WTC11 (cell line): Measurements from ENCODE around the gene MORN5.

Source experiments
- CBFB ChIP-seq: sonication (generic); formaldehyde crosslinking; IDR thresholded peaks from 2 replicates; pipeline ENCODE4 v1.8.1; 2022; ENCODE audit warnings: mild to moderate bottlenecking, low read depth, missing genetic modification reagents
- CREB1 ChIP-seq: sonication (generic); formaldehyde crosslinking; IDR thresholded peaks from 2 replicates; pipeline ENCODE4 v1.8.0; 2023; ENCODE audit warnings: mild to moderate bottlenecking, missing genetic modification reagents
- ETV6 ChIP-seq: sonication (generic); formaldehyde crosslinking; IDR thresholded peaks from 2 replicates; pipeline ENCODE4 v1.8.1; 2022; ENCODE audit warnings: mild to moderate bottlenecking, missing genetic modification reagents
- JUN ChIP-seq: sonication (generic); formaldehyde crosslinking; IDR thresholded peaks from 2 replicates; pipeline ENCODE4 v1.8.0; 2023; ENCODE audit warnings: mild to moderate bottlenecking, missing genetic modification reagents
- ZBTB21 ChIP-seq: sonication (generic); formaldehyde crosslinking; IDR thresholded peaks from 2 replicates; pipeline ENCODE4 v1.8.1; 2023; ENCODE audit warnings: mild to moderate bottlenecking, missing genetic modification reagents, borderline replicate concordance
- ZNF263 ChIP-seq: sonication (generic); formaldehyde crosslinking; IDR thresholded peaks from 2 replicates; pipeline ENCODE4 v1.8.1; 2022; ENCODE audit warnings: low read depth, mild to moderate bottlenecking, moderate library complexity, missing genetic modification reagents
- TF ChIP-seq, protein P1 (sequence below): sonication (generic); formaldehyde crosslinking; IDR thresholded peaks from 2 replicates; pipeline ENCODE4 v1.8.1; 2022; ENCODE audit warnings: low read depth, mild to moderate bottlenecking, moderate library complexity, missing genetic modification reagents, borderline replicate concordance
- TF ChIP-seq, protein P2 (sequence below): fragments of 200-600 bp; IDR thresholded peaks from 2 replicates; pipeline ENCODE4 v1.8.0; 2022; ENCODE audit warnings: antibody characterized with exemption
- TF ChIP-seq, protein P3 (sequence below): sonication (generic); formaldehyde crosslinking; IDR thresholded peaks from 2 replicates; pipeline ENCODE4 v1.8.1; 2023; ENCODE audit warnings: mild to moderate bottlenecking, missing genetic modification reagents
- TF ChIP-seq, protein P4 (sequence below): sonication (generic); formaldehyde crosslinking; IDR thresholded peaks from 2 replicates; pipeline ENCODE4 v1.8.0; 2022; ENCODE audit warnings: mild to moderate bottlenecking, missing genetic modification reagents
- TF ChIP-seq, protein P5 (sequence below): sonication (generic); formaldehyde crosslinking; IDR thresholded peaks from 2 replicates; pipeline ENCODE4 v1.8.0; 2022; ENCODE audit warnings: mild to moderate bottlenecking, missing genetic modification reagents

DNA sequence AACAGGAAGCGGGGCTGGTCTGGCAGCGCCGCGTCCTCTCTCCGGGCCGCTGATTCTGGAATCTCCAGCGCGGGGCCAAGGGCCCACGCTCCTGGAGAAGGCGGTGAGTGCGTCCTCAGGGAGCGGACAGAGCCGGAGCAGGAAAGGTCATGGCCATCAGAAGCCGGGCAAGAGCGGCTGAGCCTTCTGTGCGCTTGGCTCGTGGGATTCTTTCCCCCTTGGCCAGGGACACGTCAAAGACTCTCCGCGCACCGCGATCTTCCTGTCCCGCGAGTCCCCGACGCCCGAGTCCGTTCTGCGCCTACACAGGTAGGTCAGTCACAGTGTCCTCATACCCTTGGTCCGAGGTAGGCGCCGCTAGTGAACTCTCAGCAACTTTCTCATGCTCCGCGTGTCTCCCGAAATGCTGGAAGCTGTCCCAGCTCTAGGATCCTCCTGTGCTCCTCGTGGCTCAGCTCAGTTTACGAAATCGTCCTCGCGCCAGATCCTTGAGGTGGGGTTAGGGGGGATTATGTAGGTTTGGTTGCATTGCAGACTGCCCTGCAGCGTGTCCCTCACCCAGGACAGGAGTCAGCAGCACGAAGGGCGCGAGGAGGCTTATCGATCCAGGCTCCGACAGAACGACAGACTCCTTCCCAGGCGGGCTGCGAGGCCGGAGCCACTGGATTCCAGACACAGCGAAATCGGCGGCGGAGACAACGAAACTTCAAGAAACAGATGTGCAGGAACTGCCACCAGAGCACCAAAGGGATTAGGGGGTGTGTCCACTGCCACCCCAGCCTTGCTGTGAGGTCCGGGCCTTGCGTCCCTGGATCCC lies 60.4 kb downstream of the MORN5 start:
- TF ChIP-seq, protein P1, sequence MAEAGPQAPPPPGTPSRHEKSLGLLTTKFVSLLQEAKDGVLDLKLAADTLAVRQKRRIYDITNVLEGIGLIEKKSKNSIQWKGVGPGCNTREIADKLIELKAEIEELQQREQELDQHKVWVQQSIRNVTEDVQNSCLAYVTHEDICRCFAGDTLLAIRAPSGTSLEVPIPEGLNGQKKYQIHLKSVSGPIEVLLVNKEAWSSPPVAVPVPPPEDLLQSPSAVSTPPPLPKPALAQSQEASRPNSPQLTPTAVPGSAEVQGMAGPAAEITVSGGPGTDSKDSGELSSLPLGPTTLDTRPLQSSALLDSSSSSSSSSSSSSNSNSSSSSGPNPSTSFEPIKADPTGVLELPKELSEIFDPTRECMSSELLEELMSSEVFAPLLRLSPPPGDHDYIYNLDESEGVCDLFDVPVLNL (CRISPR knock-in tag), result no peak
- TF ChIP-seq, protein P2, sequence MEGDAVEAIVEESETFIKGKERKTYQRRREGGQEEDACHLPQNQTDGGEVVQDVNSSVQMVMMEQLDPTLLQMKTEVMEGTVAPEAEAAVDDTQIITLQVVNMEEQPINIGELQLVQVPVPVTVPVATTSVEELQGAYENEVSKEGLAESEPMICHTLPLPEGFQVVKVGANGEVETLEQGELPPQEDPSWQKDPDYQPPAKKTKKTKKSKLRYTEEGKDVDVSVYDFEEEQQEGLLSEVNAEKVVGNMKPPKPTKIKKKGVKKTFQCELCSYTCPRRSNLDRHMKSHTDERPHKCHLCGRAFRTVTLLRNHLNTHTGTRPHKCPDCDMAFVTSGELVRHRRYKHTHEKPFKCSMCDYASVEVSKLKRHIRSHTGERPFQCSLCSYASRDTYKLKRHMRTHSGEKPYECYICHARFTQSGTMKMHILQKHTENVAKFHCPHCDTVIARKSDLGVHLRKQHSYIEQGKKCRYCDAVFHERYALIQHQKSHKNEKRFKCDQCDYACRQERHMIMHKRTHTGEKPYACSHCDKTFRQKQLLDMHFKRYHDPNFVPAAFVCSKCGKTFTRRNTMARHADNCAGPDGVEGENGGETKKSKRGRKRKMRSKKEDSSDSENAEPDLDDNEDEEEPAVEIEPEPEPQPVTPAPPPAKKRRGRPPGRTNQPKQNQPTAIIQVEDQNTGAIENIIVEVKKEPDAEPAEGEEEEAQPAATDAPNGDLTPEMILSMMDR, result no peak
- TF ChIP-seq, protein P3, sequence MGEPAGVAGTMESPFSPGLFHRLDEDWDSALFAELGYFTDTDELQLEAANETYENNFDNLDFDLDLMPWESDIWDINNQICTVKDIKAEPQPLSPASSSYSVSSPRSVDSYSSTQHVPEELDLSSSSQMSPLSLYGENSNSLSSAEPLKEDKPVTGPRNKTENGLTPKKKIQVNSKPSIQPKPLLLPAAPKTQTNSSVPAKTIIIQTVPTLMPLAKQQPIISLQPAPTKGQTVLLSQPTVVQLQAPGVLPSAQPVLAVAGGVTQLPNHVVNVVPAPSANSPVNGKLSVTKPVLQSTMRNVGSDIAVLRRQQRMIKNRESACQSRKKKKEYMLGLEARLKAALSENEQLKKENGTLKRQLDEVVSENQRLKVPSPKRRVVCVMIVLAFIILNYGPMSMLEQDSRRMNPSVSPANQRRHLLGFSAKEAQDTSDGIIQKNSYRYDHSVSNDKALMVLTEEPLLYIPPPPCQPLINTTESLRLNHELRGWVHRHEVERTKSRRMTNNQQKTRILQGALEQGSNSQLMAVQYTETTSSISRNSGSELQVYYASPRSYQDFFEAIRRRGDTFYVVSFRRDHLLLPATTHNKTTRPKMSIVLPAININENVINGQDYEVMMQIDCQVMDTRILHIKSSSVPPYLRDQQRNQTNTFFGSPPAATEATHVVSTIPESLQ, result no peak
- TF ChIP-seq, protein P4, sequence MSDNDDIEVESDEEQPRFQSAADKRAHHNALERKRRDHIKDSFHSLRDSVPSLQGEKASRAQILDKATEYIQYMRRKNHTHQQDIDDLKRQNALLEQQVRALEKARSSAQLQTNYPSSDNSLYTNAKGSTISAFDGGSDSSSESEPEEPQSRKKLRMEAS (CRISPR knock-in tag), result no peak
- no peak for TF ChIP-seq ZNF263 (CRISPR knock-in tag)
- no peak for TF ChIP-seq ZBTB21 (CRISPR knock-in tag)
- no peak for TF ChIP-seq CBFB
- TF ChIP-seq, protein P5, sequence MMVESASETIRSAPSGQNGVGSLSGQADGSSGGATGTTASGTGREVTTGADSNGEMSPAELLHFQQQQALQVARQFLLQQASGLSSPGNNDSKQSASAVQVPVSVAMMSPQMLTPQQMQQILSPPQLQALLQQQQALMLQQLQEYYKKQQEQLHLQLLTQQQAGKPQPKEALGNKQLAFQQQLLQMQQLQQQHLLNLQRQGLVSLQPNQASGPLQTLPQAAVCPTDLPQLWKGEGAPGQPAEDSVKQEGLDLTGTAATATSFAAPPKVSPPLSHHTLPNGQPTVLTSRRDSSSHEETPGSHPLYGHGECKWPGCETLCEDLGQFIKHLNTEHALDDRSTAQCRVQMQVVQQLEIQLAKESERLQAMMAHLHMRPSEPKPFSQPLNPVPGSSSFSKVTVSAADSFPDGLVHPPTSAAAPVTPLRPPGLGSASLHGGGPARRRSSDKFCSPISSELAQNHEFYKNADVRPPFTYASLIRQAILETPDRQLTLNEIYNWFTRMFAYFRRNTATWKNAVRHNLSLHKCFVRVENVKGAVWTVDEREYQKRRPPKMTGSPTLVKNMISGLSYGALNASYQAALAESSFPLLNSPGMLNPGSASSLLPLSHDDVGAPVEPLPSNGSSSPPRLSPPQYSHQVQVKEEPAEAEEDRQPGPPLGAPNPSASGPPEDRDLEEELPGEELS (CRISPR knock-in tag), result no peak
- no peak for TF ChIP-seq JUN (CRISPR knock-in tag)
- no peak for TF ChIP-seq ETV6
- no peak for TF ChIP-seq CREB1 (CRISPR knock-in tag)
